T-cell (primary cell): Measurements from ENCODE around the gene ARHGAP24. TPM values are rescaled to one million over a fixed set of nuclear protein-coding genes. Genes with fewer than 3 reads are reported as not detected.
A peak's percentile ranks its signal among the peaks of the same experiment; 100 is the strongest.
"Not testable (repeated sequence)": the region's sequence is repeated elsewhere in the genome, so short reads cannot be mapped to it uniquely, and the experiment has no call there.

ENCODE experiments used
- ATAC-seq, 4 experiments: fragments of 200-7000 bp in 3 of 4; fragments of 150-1000 bp in 1 of 4; cut with Tn5 transposase; replicated peaks in 1 of 4; 1 replicate in 3 of 4; 2 replicates in 1 of 4; pipeline ENCODE4 v1.10.0; 2021; ENCODE audit warnings: moderate library complexity in 3 of 4, mild to moderate bottlenecking in 2 of 4, moderate number of reproducible peaks in 1 of 4
- CTCF ChIA-PET, 2 donors: fragments of 300-600 bp; sonication (Branson Sonifier 250); formaldehyde crosslinking; loops; one replicate each; lab custom pipeline; 2022; ENCODE audit warnings: antibody characterized with exemption in 2 of 2; lab: Charles Lee
- POLR2A ChIA-PET, 2 donors: fragments of 300-600 bp; sonication (Branson Sonifier 250); formaldehyde crosslinking; loops; one replicate each; lab custom pipeline; 2022; ENCODE audit warnings: antibody characterized with exemption in 2 of 2; lab: Charles Lee
- DNase-seq, 35 experiments: peaks; one replicate each; pipeline versions ENCODE4 v3.0.0 to v3.0.0-alpha.2; 2013 to 2023
- H3K27ac ChIP-seq: one replicate; pipeline ENCODE4 v1.5.1; 2013; ENCODE audit warnings: low read length
- H3K27me3 ChIP-seq, 2 experiments: replicated peaks in 1 of 2; 1 replicate in 1 of 2; 2 replicates in 1 of 2; pipeline versions ENCODE4 v1.6.1 to v1.7.0; 2013; ENCODE audit warnings: low read length in 1 of 2, mixed read lengths in 1 of 2; ENCODE audit not compliant: control insufficient read depth in 2 of 2, insufficient read depth in 2 of 2; ENCODE audit errors: extremely low read depth in 1 of 2
- H3K36me3 ChIP-seq, 2 donors: 1 replicate in 1 of 2; 2 replicates in 1 of 2; pipeline versions ENCODE4 v1.6.1 to v1.7.0; 2013; ENCODE audit warnings: low read length in 1 of 2; ENCODE audit not compliant: control insufficient read depth in 2 of 2, insufficient read depth in 1 of 2; ENCODE audit errors: extremely low read depth in 1 of 2
- H3K4me1 ChIP-seq, 2 experiments: 1 replicate in 1 of 2; 2 replicates in 1 of 2; pipeline versions ENCODE4 v1.6.1 to v1.7.0; 2013; ENCODE audit warnings: low read length in 2 of 2, mixed read lengths in 1 of 2; ENCODE audit not compliant: insufficient read depth in 2 of 2, control insufficient read depth in 1 of 2; ENCODE audit errors: extremely low read depth in 1 of 2
- H3K4me3 ChIP-seq, 2 donors: 1 replicate in 1 of 2; 2 replicates in 1 of 2; pipeline versions ENCODE4 v1.5.1 to v1.7.0; 2013; ENCODE audit warnings: mild to moderate bottlenecking in 2 of 2, low read length in 1 of 2, moderate library complexity in 1 of 2; ENCODE audit not compliant: control insufficient read depth in 1 of 2; ENCODE audit errors: extremely low read depth in 1 of 2
- H3K9me3 ChIP-seq: 2 replicates; pipeline ENCODE4 v1.7.0; 2013
- H3K27ac Mint-ChIP-seq, 2 donors: one replicate each; pipeline ENCODE4 v1.8.0; 2020 to 2021; ENCODE audit warnings: mild to moderate bottlenecking in 2 of 2, mixed read lengths in 2 of 2
- H3K27me3 Mint-ChIP-seq, 2 donors: one replicate each; pipeline ENCODE4 v1.8.0; 2021 to 2022; ENCODE audit warnings: mixed read lengths in 2 of 2
- H3K36me3 Mint-ChIP-seq: one replicate; pipeline ENCODE4 v1.8.0; 2021; ENCODE audit warnings: mixed read lengths
- H3K4me1 Mint-ChIP-seq, 3 donors: one replicate each; pipeline ENCODE4 v1.8.0; 2020 to 2022; ENCODE audit warnings: mixed read lengths in 3 of 3, mild to moderate bottlenecking in 1 of 3
- H3K4me3 Mint-ChIP-seq, 3 donors: one replicate each; pipeline ENCODE4 v1.8.0; 2020 to 2022; ENCODE audit warnings: mild to moderate bottlenecking in 3 of 3, mixed read lengths in 3 of 3, moderate library complexity in 3 of 3
- H3K9me3 Mint-ChIP-seq, 3 donors: one replicate each; pipeline ENCODE4 v1.8.0; 2020 to 2022; ENCODE audit warnings: mixed read lengths in 3 of 3
- WGBS: methylation state at CpG from one replicate; pipeline ENCODE4 v1.1.5; 2013; ENCODE audit warnings: missing lambda C conversion rate; ENCODE audit not compliant: insufficient coverage; 5-methylcytosine and 5-hydroxymethylcytosine counted together
- total RNA-seq, 35 experiments: library from RNA in 6 of 35; stranded (reverse) in 6 of 35; fragments of 120-200 nt in 1 of 35; gene quantifications; one replicate each; pipeline versions ENCODE4 v1.2.1 to v1.2.4 and lab custom pipeline; 2013 to 2026

Gene ARHGAP24
- total RNA-seq, 5 donors from 2014 or later (not counting 1 experiment from before 2014, with no cell fraction given) = 0.45 to 2.7 (median 1.8) TPM

- H3K27ac Mint-ChIP-seq = no peak overlapping the region
- no peak for ATAC-seq
- CTCF ChIA-PET = no interaction called here
These were observed 489.3 kb downstream of the ARHGAP24 start for GRCh38 chr4:85964298-85964697.

GRCh38 chr4:85965017-85965416, 490.1 kb downstream of the ARHGAP24 start:
- H3K36me3 Mint-ChIP-seq, H3K4me3 ChIP-seq, H3K9me3 ChIP-seq, H3K4me3 Mint-ChIP-seq, H3K27ac ChIP-seq, H3K36me3 ChIP-seq, H3K9me3 Mint-ChIP-seq, ATAC-seq, H3K4me1 Mint-ChIP-seq, CTCF ChIA-PET, H3K27me3 ChIP-seq, DNase-seq, POLR2A ChIA-PET, H3K27me3 Mint-ChIP-seq, H3K27ac Mint-ChIP-seq, H3K4me1 ChIP-seq: not testable (repeated sequence)
- 100% methylated on average over 2 of the region's 4 CpGs for WGBS

More at GRCh38 chr4:85964298-85964697, 489.3 kb downstream of the ARHGAP24 start:
- Mint-ChIP-seq H3K4me1 (no peaks in the 10 kb centered on the region), H3K27me3 (no peaks in the 10 kb centered on the region), H3K36me3 (no peaks in the 10 kb centered on the region), H3K9me3 (peaks cover 0 to 3% (median 3%) of the 10 kb centered on the region in 3 donors), H3K4me3 (no peak overlapping the region)
- Histone ChIP-seq H3K27ac (no peak overlapping the region), H3K9me3 (no peaks in the 10 kb centered on the region), H3K36me3 (no peaks in the 10 kb centered on the region), H3K4me1 (no peaks in the 10 kb centered on the region), H3K4me3 (no peak overlapping the region), H3K27me3 (no peaks in the 10 kb centered on the region)
- DNase-seq = no peak
- POLR2A ChIA-PET = no interaction called here

DNA sequence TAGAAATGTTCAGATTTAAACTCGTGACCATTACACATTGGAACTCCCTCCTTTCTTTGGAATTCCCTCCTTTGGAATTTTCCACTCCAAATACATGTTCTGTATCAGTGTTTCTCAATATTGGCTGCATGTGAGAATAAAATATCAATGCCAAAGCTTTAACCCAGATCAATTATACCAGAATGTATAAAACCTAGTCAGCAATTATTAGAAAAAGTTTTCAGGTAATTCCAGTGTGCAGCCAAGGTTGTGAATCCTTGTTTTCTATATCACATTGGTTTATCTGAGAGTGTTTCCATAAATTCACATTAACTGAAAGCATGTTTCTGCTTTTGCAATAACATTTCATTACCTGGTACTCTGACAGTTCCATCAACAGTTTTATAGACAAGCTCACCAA, 490.6 kb downstream of the ARHGAP24 start:
- Mint-ChIP-seq H3K36me3 (no peaks in the 10 kb centered on the region), H3K4me1 (no peaks in the 10 kb centered on the region), H3K27ac (no peak overlapping the region), H3K27me3 (no peaks in the 10 kb centered on the region), H3K9me3 (peaks cover 0 to 3% (median 3%) of the 10 kb centered on the region in 3 donors), H3K4me3 (no peak overlapping the region)
- Histone ChIP-seq H3K27ac (no peak overlapping the region), H3K4me1 (no peaks in the 10 kb centered on the region), H3K9me3 (no peaks in the 10 kb centered on the region), H3K36me3 (no peaks in the 10 kb centered on the region), H3K4me3 (no peak overlapping the region), H3K27me3 (no peaks in the 10 kb centered on the region)
- ChIA-PET CTCF (no interaction called here), POLR2A (no interaction called here)
- no CpG with 5 or more reads among the region's 1 CpG for WGBS
- no peak for ATAC-seq
- no peak for DNase-seq

DNA sequence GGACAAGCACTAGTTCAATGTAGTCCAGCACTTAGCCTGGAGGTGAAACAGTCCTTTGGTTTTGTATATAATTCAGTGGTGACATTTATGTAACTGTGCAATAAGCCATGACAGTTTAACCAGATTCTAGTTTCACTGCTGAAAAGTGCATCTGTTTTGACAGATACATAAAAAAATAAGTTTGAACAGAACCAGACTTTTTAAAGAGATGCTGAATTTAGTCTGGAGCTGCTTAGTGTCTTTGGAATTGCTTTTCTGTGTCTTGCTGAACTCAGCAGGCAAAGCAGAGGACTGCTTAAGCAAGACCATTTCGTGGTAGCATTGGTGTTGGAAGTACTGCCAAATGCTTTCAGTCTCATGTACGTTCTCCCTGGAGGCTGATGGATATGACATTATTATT, 491.4 kb downstream of the ARHGAP24 start:
- Mint-ChIP-seq H3K36me3 (no peaks in the 10 kb centered on the region), H3K27me3 (no peaks in the 10 kb centered on the region), H3K4me1 (no peaks in the 10 kb centered on the region), H3K9me3 (peaks cover 0 to 3% (median 3%) of the 10 kb centered on the region in 3 donors), H3K27ac (no peak overlapping the region), H3K4me3 (no peak overlapping the region)
- Histone ChIP-seq H3K9me3 (no peaks in the 10 kb centered on the region), H3K4me3 (no peak overlapping the region), H3K4me1 (no peaks in the 10 kb centered on the region), H3K27me3 (no peaks in the 10 kb centered on the region), H3K27ac (no peak overlapping the region), H3K36me3 (no peaks in the 10 kb centered on the region)
- ATAC-seq (no peak), DNase-seq (no peak)
- ChIA-PET CTCF (no interaction called here), POLR2A (no interaction called here)
- no CpG with 5 or more reads among the region's 2 CpGs for WGBS

DNA sequence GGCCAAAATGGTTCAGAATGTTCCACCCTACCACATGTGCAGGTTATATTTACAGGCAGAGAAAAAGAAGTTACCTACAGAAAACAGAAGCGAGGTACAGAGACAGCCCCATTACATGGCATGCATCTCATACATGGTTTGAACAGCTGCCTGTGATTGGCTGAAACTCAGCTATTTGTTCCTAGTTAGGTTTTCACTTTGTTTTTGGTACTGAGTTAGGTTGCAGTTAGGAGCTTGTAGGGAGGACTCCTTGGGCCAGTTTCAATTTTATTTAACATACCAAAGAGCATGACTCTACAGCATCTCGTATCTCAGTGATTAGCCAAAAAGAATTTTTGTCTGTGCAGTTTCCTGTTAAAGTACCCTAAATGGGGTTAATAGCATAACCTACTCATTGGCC, 492.9 kb downstream of the ARHGAP24 start:
- Histone ChIP-seq H3K27ac (no peak overlapping the region), H3K4me3 (no peak overlapping the region), H3K27me3 (no peaks in the 10 kb centered on the region), H3K36me3 (no peaks in the 10 kb centered on the region), H3K9me3 (no peaks in the 10 kb centered on the region), H3K4me1 (no peaks in the 10 kb centered on the region)
- Mint-ChIP-seq H3K27ac (no peak overlapping the region), H3K36me3 (no peaks in the 10 kb centered on the region), H3K4me3 (no peak overlapping the region), H3K27me3 (no peaks in the 10 kb centered on the region), H3K4me1 (no peaks in the 10 kb centered on the region), H3K9me3 (peaks cover 0 to 3% (median 3%) of the 10 kb centered on the region in 3 donors)
- no CpG with 5 or more reads among the region's 2 CpGs for WGBS
- no peak for DNase-seq
- CTCF ChIA-PET = no interaction called here
- no peak for ATAC-seq
- POLR2A ChIA-PET = interaction anchor here in 1 of 2 donors (0.6 kb wide), 1 partner anchor 23 kb away, joined by 3 read pairs; no protein-coding TSS in a partner anchor

DNA sequence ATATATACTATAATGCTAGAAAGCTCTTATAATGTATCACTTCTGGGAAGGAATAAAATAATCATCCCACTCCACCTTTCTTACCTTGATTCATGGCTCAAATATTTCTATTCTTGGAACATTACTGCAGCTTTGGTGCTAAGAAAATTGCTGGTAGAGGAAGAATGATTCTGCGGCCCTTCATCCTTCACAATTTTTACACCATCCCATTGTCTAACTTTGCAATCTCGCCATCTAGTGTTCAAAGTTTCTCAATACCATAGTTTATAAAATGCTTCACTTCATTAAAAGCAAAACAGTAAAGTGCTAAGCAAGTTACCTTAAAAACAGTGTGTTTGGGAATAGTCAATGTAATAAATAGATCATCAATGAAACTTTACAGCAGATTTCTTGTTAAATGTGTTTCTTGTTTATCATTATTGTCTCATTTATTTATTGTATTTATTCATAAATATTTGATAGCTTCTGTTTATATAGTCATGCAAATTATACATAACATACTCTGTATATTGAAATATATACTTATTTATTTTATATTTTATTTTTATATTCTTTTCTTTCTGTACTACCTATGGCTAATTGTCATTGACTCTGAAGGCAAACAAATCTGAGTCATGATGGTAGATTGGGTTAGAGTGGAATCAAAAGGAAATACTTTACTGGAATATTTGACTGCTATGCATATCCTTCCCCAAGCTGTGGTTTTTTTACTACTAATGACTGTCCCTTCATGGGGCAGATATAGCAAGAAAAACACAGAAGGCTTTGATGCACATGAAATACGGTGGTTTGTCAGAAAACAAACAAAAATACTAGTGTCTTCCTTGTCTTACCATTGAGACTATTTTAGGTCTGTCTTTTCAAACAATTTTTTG, 494.2 kb downstream of the ARHGAP24 start:
- Mint-ChIP-seq H3K27me3 (no peaks in the 10 kb centered on the region), H3K9me3 (peaks cover 0 to 3% (median 2%) of the 10 kb centered on the region in 3 donors), H3K4me1 (no peaks in the 10 kb centered on the region), H3K4me3 (no peak overlapping the region), H3K36me3 (no peaks in the 10 kb centered on the region), H3K27ac (no peak overlapping the region)
- ChIA-PET CTCF (interaction anchor here in 1 of 2 donors (0.7 kb wide), 1 partner anchor 59 kb away, joined by 3 read pairs; no protein-coding TSS in a partner anchor), POLR2A (no interaction called here)
- Histone ChIP-seq H3K27ac (no peak overlapping the region), H3K9me3 (no peaks in the 10 kb centered on the region), H3K4me1 (no peaks in the 10 kb centered on the region), H3K36me3 (no peaks in the 10 kb centered on the region), H3K27me3 (no peaks in the 10 kb centered on the region), H3K4me3 (no peak overlapping the region)
- ATAC-seq (no peak), DNase-seq (peak in 1 of 35 experiments; percentile 1)
- WGBS = no CpG with 5 or more reads among the region's 3 CpGs
